ENCODE results near the gene RASSF3. TPM values are rescaled to one million over a fixed set of nuclear protein-coding genes. Genes with fewer than 3 reads are reported as not detected.

The RASSF3 gene
- total and polyA plus RNA-seq, 4 donors = 26.7 to 60.9 (median 33.5) TPM

DNA sequence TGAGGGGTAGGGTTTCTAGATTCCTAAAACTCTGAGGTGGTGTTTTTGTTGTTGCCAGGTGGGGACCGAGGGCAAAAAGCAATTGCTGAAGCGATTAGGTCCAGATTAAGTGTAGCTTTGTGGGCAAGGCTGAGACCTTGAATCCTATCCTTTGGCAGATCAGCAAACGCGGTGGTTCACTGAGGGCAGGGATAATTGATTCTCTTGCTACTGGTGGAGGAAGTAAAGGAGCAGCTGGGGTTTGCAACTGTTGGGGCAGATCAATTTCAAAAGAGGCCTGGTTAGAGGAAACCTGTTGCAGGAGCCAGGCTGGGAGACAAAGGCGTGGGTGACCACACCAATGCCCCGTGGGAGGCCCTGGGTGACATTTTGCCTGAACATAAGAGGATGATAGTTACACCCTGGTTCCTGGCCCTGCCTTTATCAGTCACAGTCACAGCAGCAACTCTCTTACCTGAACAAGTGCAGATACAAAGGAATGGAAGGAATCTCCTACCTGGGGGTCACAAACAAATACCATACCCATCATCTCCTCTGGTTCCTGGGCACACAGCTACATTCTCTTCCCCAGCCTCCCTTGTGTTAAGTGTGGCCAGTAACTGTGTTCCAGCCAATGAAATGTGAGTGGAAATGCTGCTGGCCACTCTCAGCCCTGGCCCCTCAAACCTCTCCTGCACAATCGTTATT, 43.3 kb upstream of the RASSF3 start:
- DNase-seq = no peak
- no peak for TF ChIP-seq CTCF (IDR thresholded peaks at IDR 0.05; ENCODE audit: control extremely low read depth, extremely low read depth)
- Histone ChIP-seq H3K9ac (ENCODE audit: insufficient read depth in 1 of 2, low read length in 2 of 2) (no peak overlapping the region), H3K27ac (ENCODE audit: low read depth in 1 of 2, low read length in 1 of 2) (no peak overlapping the region), H3K9me3 (ENCODE audit: control insufficient read depth in 4 of 4, insufficient read depth in 3 of 4, low read length in 3 of 4) (no peaks in the 10 kb centered on the region), H3K36me3 (ENCODE audit: control insufficient read depth in 4 of 4, insufficient read depth in 4 of 4, low read length in 4 of 4) (no peaks in the 10 kb centered on the region), H3K4me3 (no peak overlapping the region), H3K4me1 (ENCODE audit: control insufficient read depth in 5 of 5, insufficient read depth in 5 of 5, low read length in 5 of 5) (peaks cover 0 to 8% (median 0%) of the 10 kb centered on the region in 5 donors), H3K27me3 (ENCODE audit: control insufficient read depth in 3 of 3, insufficient read depth in 3 of 3, low read length in 2 of 3) (no peaks in the 10 kb centered on the region)
- WGBS, 2 donors = 68 to 83% methylated on average over 7 of the region's 7 CpGs
- no peak for ATAC-seq (ENCODE audit: insufficient read depth, low FRiP score)

DNA sequence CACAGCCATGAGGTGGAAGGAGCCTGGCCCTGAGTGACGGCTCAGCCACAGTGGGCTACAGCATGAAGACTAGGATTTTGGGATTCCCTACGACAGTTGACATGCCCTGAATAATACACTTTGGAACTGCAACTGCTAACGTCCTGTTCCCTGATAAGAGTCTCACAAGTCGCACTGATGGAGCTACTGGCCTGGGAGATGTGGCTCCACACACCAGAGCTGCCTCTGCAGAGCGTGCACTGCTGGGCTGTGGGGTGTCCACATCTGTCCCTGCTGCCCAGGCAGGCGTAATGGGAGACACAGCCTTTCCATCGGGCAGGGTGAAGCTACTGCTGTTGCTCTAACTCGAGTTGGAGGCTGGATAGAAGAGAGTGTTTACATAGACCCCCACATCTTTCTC, 42.7 kb upstream of the RASSF3 start:
- H3K36me3 ChIP-seq (ENCODE audit: control insufficient read depth in 4 of 4, insufficient read depth in 4 of 4, low read length in 4 of 4) = no peaks in the 10 kb centered on the region
- H3K4me1 ChIP-seq (ENCODE audit: control insufficient read depth in 5 of 5, insufficient read depth in 5 of 5, low read length in 5 of 5) = peaks cover 0 to 8% (median 0%) of the 10 kb centered on the region in 5 donors
- WGBS, 2 donors = 85 to 90% methylated on average over 8 of the region's 8 CpGs
- no peak overlapping the region for H3K9ac ChIP-seq (ENCODE audit: insufficient read depth in 1 of 2, low read length in 2 of 2)
- no peak for TF ChIP-seq CTCF (IDR thresholded peaks at IDR 0.05; ENCODE audit: control extremely low read depth, extremely low read depth)
- no peak overlapping the region for H3K4me3 ChIP-seq
- no peaks in the 10 kb centered on the region for H3K27me3 ChIP-seq (ENCODE audit: control insufficient read depth in 3 of 3, insufficient read depth in 3 of 3, low read length in 2 of 3)
- ATAC-seq (ENCODE audit: insufficient read depth, low FRiP score) (no peak), DNase-seq (no peak)
- H3K27ac ChIP-seq (ENCODE audit: low read depth in 1 of 2, low read length in 1 of 2) = no peak overlapping the region
- peaks cover 0 to 2% (median 0%) of the 10 kb centered on the region in 4 donors for H3K9me3 ChIP-seq (ENCODE audit: control insufficient read depth in 4 of 4, insufficient read depth in 3 of 4, low read length in 3 of 4)

GRCh38 chr12:64568298-64568697, 42.0 kb upstream of the RASSF3 start:
- WGBS, 2 donors = 50 to 51% methylated on average over 6 of the region's 6 CpGs
- Histone ChIP-seq H3K9ac (ENCODE audit: insufficient read depth in 1 of 2, low read length in 2 of 2) (no peak overlapping the region), H3K9me3 (ENCODE audit: control insufficient read depth in 4 of 4, insufficient read depth in 3 of 4, low read length in 3 of 4) (peaks cover 0 to 2% (median 0%) of the 10 kb centered on the region in 4 donors), H3K4me3 (no peak overlapping the region), H3K27ac (ENCODE audit: low read depth in 1 of 2, low read length in 1 of 2) (no peak overlapping the region), H3K36me3 (ENCODE audit: control insufficient read depth in 4 of 4, insufficient read depth in 4 of 4, low read length in 4 of 4) (no peaks in the 10 kb centered on the region), H3K27me3 (ENCODE audit: control insufficient read depth in 3 of 3, insufficient read depth in 3 of 3, low read length in 2 of 3) (no peaks in the 10 kb centered on the region), H3K4me1 (ENCODE audit: control insufficient read depth in 5 of 5, insufficient read depth in 5 of 5, low read length in 5 of 5) (peaks cover 0 to 8% (median 0%) of the 10 kb centered on the region in 5 donors)
- TF ChIP-seq CTCF (IDR thresholded peaks at IDR 0.05; ENCODE audit: control extremely low read depth, extremely low read depth) = no peak
- ATAC-seq (ENCODE audit: insufficient read depth, low FRiP score) (no peak), DNase-seq (no peak)

Measured in lung (tissue), 12 donors.